Stimulated activated naive B cell treated with anti-CD40 and anti-IgM and Interleukin-4, amounts not matched to agents 10 μg/mL and 1 μg/mL and 100 μg/mL, for 72 hours (primary cell): ENCODE data around the gene CABP2.
"Not testable (repeated sequence)": the region's sequence is repeated elsewhere in the genome, so short reads cannot be mapped to it uniquely, and the experiment has no call there.

Experiments
- ATAC-seq, 2 donors: fragments of 150-1000 bp; cut with Tn5 transposase; replicated peaks; 2 replicates each; pipeline ENCODE4 v1.10.0; 2021; ENCODE audit warnings: moderate library complexity in 1 of 2
- DNase-seq: peaks from one replicate; pipeline ENCODE4 v3.0.0; 2021
- H3K27ac Mint-ChIP-seq: one replicate; pipeline ENCODE4 v1.8.0; 2022; ENCODE audit warnings: mild to moderate bottlenecking, mixed read lengths
- H3K27me3 Mint-ChIP-seq, 2 donors: one replicate each; pipeline ENCODE4 v1.8.0; 2022; ENCODE audit warnings: mixed read lengths in 2 of 2
- H3K36me3 Mint-ChIP-seq, 2 donors: one replicate each; pipeline ENCODE4 v1.8.0; 2022; ENCODE audit warnings: mixed read lengths in 2 of 2, mild to moderate bottlenecking in 1 of 2
- H3K4me1 Mint-ChIP-seq, 2 donors: one replicate each; pipeline ENCODE4 v1.8.0; 2022; ENCODE audit warnings: mixed read lengths in 2 of 2, mild to moderate bottlenecking in 1 of 2
- H3K4me3 Mint-ChIP-seq, 2 donors: one replicate each; pipeline ENCODE4 v1.8.0; 2022; ENCODE audit warnings: mild to moderate bottlenecking in 2 of 2, mixed read lengths in 2 of 2, moderate library complexity in 1 of 2
- H3K9me3 Mint-ChIP-seq, 2 donors: one replicate each; pipeline ENCODE4 v1.8.0; 2022; ENCODE audit warnings: mixed read lengths in 2 of 2, mild to moderate bottlenecking in 1 of 2

The CABP2 gene

DNA sequence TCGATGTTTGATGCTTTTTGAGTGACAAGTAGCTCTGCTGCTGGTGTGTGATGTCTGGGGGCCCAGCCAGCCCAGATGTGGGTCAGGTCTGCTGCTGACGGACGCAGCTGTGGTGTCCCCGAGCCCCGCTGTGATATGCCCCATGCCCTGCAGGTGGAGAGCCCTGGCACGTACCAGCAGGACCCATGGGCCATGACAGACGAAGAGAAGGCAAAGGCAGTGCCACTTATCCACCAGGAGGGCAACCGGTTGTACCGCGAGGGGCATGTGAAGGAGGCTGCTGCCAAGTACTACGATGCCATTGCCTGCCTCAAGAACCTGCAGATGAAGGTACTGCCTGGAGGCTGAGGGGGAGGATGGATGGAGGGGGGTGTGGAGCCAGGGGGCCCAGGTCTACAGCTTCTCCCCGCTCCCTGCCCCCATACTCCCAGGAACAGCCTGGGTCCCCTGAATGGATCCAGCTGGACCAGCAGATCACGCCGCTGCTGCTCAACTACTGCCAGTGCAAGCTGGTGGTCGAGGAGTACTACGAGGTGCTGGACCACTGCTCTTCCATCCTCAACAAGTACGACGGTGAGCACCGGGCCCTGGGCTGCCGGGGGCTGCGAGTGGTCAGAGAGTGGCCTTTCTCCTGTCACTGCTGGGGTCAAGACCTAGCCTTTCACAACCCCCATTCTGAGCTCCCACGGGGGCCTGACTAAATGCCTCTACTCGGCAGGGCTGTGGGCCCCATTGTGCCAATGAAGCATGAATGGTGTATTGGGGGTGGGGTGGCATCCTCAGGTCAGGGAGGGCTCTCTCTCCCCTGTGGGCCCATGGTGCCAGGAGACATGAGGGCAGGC is 33.1 kb downstream of the CABP2 start:
- H3K9me3 Mint-ChIP-seq = no peaks in the 10 kb centered on the region
- no peaks in the 10 kb centered on the region for H3K27me3 Mint-ChIP-seq
- H3K4me1 Mint-ChIP-seq = peaks cover 30 to 40% of the 10 kb centered on the region in 2 donors
- no peak for ATAC-seq
- peak overlapping the region; percentile 81 for H3K27ac Mint-ChIP-seq
- H3K36me3 Mint-ChIP-seq = peaks cover 46 to 65% of the 10 kb centered on the region in 2 donors
- no peak for DNase-seq
- no peak overlapping the region for H3K4me3 Mint-ChIP-seq

DNA sequence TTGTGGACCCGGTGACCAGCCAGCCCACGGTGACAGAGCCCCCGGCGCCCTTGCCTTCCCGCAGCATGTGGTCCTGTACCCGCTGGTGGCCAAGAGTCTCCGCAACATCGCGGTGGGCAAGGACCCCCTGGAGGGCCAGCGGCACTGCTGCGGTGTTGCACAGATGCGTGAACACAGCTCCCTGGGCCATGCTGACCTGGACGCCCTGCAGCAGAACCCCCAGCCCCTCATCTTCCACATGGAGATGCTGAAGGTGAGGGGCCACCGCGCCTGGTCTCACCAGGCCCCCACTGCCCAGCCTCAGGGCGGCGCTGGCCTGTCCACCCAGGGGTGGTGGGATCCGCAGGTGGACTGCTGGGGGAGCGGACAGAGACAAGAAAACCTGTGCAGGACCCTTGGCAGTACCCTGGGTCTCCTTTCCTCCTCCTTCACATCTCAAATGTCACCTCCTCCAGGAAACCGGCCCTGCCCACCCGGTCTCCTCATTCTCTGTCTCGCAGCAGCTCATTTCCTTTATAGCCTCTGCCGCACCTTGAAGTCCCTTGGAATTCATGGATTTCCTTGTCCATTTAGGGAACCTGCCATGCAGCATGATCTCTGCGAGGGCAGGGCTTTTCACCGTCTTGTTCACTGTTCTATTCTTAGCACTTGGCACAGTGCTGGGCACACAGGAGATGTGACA is 33.9 kb downstream of the CABP2 start:
- H3K27me3 Mint-ChIP-seq = no peaks in the 10 kb centered on the region
- H3K4me1 Mint-ChIP-seq = peaks cover 38 to 48% of the 10 kb centered on the region in 2 donors
- DNase-seq (no peak), ATAC-seq (no peak)
- H3K36me3 Mint-ChIP-seq = peaks cover 48 to 68% of the 10 kb centered on the region in 2 donors
- peak overlapping the region; percentile 81 for H3K27ac Mint-ChIP-seq
- no peaks in the 10 kb centered on the region for H3K9me3 Mint-ChIP-seq
- H3K4me3 Mint-ChIP-seq = no peak overlapping the region

- ATAC-seq (peak; percentile 13 to 15), DNase-seq (peak; percentile 63)
- Mint-ChIP-seq H3K4me3 (peak overlapping the region; percentile 70 to 74), H3K9me3 (peaks cover 0 to 3% of the 10 kb centered on the region in 2 donors), H3K4me1 (peaks cover 56 to 69% of the 10 kb centered on the region in 2 donors), H3K36me3 (peaks cover 36 to 65% of the 10 kb centered on the region in 2 donors), H3K27ac (peak overlapping the region; percentile 84), H3K27me3 (no peaks in the 10 kb centered on the region)
These were observed 36.6 kb downstream of the CABP2 start for GRCh38 chr11:67486481-67487195.

DNA sequence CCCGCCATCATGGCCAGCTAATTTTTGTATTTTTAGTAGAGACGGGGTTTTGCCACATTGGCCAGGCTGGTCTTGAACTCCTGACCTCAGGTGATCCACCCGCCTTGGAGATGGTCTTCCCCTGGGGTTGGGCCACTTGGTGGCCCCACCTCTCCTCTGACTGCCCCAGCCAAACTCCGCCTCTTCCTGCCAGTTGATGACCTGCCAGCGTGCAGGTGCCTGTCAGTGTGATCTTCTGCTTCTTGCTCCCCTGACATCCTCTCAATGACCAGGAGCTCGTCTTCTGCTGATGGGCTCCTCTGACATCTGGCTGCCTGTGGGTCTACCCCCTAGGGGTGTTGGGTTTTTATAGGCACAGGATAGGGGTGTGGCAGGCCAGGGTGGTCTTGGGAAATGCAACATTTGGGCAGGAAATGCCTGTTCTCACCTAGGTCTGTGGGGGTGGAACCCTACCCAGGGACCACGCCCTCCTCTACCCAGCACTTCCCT is 37.3 kb downstream of the CABP2 start:
- ATAC-seq, DNase-seq, H3K27me3 Mint-ChIP-seq, H3K9me3 Mint-ChIP-seq: not testable (repeated sequence)
- peaks cover 34 to 63% of the 10 kb centered on the region in 2 donors for H3K36me3 Mint-ChIP-seq
- H3K4me1 Mint-ChIP-seq = peaks cover 56 to 69% of the 10 kb centered on the region in 2 donors
- H3K4me3 Mint-ChIP-seq = peak overlapping the region; percentile 70 to 74
- peak overlapping the region; percentile 84 for H3K27ac Mint-ChIP-seq

DNA sequence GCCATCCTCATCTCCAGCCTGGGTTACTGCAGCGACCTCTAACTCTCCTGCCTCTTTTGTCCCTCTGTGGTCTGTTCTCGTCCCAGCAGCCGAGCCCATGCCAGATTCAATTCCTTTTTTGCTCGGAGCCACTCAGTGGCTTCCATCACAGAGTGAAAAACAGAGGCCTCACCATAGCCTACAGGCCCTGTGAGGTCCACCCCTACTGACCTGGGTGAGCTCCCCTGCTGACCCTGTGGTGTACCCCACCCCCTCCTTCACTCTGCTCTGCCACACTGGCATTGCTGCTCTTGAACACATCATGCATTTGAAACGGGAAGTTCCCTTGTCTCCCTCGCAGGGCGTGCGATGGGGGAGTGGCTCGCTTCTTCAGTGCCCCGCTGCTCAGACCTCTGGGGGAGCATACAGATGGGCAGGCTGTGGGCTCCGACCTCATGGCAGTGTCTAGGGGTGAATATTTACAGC is 38.4 kb downstream of the CABP2 start:
- H3K4me1 Mint-ChIP-seq = peaks cover 53 to 62% of the 10 kb centered on the region in 2 donors
- peak overlapping the region; percentile 99 for H3K27ac Mint-ChIP-seq
- peak overlapping the region; percentile 94 to 96 for H3K4me3 Mint-ChIP-seq
- peaks cover 0 to 3% of the 10 kb centered on the region in 2 donors for H3K9me3 Mint-ChIP-seq
- no peaks in the 10 kb centered on the region for H3K27me3 Mint-ChIP-seq
- ATAC-seq (peak; percentile 44 to 50), DNase-seq (no peak)
- H3K36me3 Mint-ChIP-seq = peaks cover 30 to 54% of the 10 kb centered on the region in 2 donors

DNA sequence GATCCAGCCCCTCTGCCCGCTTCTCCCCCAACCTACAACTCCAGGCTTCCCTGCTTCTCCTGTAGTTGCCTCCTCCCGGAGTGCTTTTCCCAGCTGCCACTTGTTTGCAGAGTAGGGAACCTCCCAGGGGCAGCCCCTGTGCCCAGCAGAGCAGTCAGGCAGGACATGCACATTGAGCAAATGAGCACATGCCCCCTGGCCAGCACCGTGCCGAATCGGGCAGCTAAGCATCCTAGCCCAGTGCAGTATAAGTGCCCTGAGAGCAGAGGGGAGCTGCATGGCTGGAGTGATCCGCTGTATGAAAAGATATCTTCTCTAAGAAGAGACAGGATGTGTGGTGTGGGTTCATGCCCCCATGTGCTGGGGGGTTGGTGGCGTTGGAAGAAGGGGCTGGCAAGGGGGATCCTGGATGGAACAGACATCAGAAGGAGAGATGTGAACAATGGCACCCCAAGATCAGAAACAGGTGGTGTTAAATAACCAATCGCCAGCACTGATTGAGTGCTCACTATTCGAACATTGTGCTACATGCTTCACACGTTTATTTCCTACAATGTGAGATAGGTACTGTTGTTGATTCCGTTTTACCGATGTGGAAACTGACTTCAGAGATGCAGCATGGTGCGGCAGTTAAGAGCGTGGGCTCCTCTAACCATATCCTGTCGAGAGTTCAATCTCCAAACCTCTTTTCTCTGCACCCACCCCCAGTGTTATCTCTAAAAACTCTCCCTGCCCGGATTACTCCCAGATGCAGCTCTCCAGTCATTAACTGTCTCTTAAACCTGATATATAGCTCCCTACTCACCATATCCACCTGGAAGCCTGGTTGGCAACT is 39.2 kb downstream of the CABP2 start:
- peak in 1 of 2 donors; percentile 12 for ATAC-seq
- Mint-ChIP-seq H3K4me1 (peaks cover 49 to 58% of the 10 kb centered on the region in 2 donors), H3K27me3 (no peaks in the 10 kb centered on the region)

GRCh38 chr11:67482827-67483798 is 40.1 kb downstream of the CABP2 start, which contains the start of gene AIP:
AIP (plus strand) TSS chr11:67483026; CDS start chr11:67483159, 133 bp downstream.
- peaks cover 0 to 3% of the 10 kb centered on the region in 2 donors for H3K9me3 Mint-ChIP-seq
- peak within 1 kb of the TSS; percentile 99 for H3K27ac Mint-ChIP-seq
- H3K27me3 Mint-ChIP-seq = no peaks in the 10 kb centered on the region
- peak within 1 kb of the TSS; percentile 94 to 96 for H3K4me3 Mint-ChIP-seq
- peaks cover 18 to 39% of the 10 kb centered on the region in 2 donors for H3K36me3 Mint-ChIP-seq
- peak; percentile 79 to 87 for ATAC-seq
- H3K4me1 Mint-ChIP-seq = peaks cover 48 to 57% of the 10 kb centered on the region in 2 donors
- DNase-seq = peak; percentile 97

More for the DNA sequence above, 39.2 kb downstream of the CABP2 start:
- peak overlapping the region; percentile 99 for H3K27ac Mint-ChIP-seq
- H3K36me3 Mint-ChIP-seq = peaks cover 25 to 48% of the 10 kb centered on the region in 2 donors
- DNase-seq = no peak
- peaks cover 0 to 3% of the 10 kb centered on the region in 2 donors for H3K9me3 Mint-ChIP-seq
- H3K4me3 Mint-ChIP-seq = peak overlapping the region; percentile 94 to 96

DNA sequence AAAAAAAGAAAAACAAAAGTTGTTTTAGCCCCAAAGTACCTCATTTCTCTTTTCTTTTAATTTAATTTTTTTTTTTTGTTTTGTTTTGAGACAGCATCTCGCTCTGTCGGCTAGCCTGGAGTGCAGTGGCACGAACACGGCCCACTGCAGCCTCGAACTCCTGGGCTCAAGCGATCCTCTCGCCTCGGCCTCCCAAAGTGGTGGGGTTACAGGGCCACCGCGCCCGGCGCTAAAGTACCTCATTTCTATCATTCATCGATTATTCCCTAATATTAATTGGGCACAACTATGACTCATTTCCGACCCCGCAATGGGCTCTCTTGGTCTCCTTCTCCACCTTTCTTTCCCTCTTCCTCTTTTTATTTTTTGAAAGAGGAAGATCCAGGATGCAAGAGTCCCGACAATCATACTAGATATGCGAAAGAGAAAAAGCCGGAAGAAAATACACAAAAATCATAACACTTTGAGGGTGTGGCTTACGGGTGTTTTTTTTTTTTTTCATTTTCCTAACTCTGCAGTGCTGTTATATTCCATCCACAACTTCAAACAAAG is 40.9 kb downstream of the CABP2 start:
- H3K9me3 Mint-ChIP-seq = peaks cover 0 to 3% of the 10 kb centered on the region in 2 donors
- peaks cover 42 to 49% of the 10 kb centered on the region in 2 donors for H3K4me1 Mint-ChIP-seq
- DNase-seq (no peak), ATAC-seq (peak; percentile 14 to 17)
- H3K36me3 Mint-ChIP-seq = peaks cover 15 to 31% of the 10 kb centered on the region in 2 donors
- no peaks in the 10 kb centered on the region for H3K27me3 Mint-ChIP-seq
- H3K4me3 Mint-ChIP-seq = peak overlapping the region; percentile 94 to 96
- peak overlapping the region; percentile 99 for H3K27ac Mint-ChIP-seq

GRCh38 chr11:67477344-67478050 is 45.7 kb downstream of the CABP2 start:
- not testable (repeated sequence) for H3K4me3 Mint-ChIP-seq, H3K27me3 Mint-ChIP-seq, H3K4me1 Mint-ChIP-seq, H3K9me3 Mint-ChIP-seq, ATAC-seq, H3K27ac Mint-ChIP-seq, H3K36me3 Mint-ChIP-seq, DNase-seq

DNA sequence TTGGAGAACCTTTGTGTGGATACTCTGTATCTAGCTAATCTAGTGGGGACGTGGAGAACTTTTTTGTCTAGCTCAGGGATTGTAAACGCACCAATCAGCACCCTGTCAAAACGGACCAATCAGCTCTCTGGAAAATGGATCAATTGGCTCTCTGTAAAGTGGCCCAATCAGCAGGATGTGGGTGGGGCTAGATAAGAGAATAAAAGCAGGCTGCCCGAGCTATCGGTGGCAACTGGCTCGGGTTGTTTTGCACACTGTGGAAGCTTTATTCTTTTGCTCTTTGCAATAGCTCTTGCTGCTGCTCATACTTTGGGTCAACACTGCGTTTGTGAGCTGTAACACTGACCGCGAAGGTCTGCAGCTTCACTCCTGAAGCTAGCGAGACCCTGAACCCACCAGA is 46.6 kb downstream of the CABP2 start:
- H3K36me3 Mint-ChIP-seq, H3K27me3 Mint-ChIP-seq, H3K9me3 Mint-ChIP-seq, ATAC-seq, H3K27ac Mint-ChIP-seq, H3K4me1 Mint-ChIP-seq, DNase-seq, H3K4me3 Mint-ChIP-seq: not testable (repeated sequence)

DNA sequence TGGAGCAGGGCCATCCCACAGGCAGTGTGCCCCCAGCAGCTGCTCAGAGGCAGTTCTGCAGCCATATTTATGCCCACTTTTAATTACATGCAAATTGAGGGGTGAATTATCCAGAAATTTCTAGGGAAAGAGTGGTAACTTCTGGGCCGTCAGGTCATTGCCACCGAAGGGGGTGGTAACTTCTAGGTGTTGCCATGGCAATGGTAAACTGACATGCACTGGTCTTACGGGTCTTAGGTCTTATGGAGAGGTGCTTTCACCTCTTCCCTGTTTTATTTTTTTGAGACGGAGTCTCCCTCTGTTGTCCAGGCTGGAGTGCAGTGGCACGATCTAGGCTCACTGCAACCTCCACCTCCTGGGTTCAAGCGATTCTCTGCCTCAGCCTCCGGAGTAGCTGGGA is 50.4 kb downstream of the CABP2 start:
- no peaks in the 10 kb centered on the region for H3K9me3 Mint-ChIP-seq
- ATAC-seq (no peak), DNase-seq (no peak)
- no peak overlapping the region for H3K4me3 Mint-ChIP-seq
- no peaks in the 10 kb centered on the region for H3K27me3 Mint-ChIP-seq
- H3K27ac Mint-ChIP-seq = no peak overlapping the region
- H3K36me3 Mint-ChIP-seq = peaks cover 0 to 5% of the 10 kb centered on the region in 2 donors
- peaks cover 21 to 33% of the 10 kb centered on the region in 2 donors for H3K4me1 Mint-ChIP-seq
